Frontal cortex (tissue), 4 donors: ENCODE data around the gene NOS2. TPM values are rescaled to one million over a fixed set of nuclear protein-coding genes. Genes with fewer than 3 reads are reported as not detected.
"Not testable (repeated sequence)": the region's sequence is repeated elsewhere in the genome, so short reads cannot be mapped to it uniquely, and the experiment has no call there.

Source experiments
- DNase-seq, 2 donors: peaks; one replicate each; pipeline ENCODE4 v3.0.0; 2012; ENCODE audit warnings: low spot score in 2 of 2
- FAIRE-seq: peaks from 2 replicates; lab custom pipeline; 2012; peaks lifted over from hg19 to GRCh38; lab: Jason Lieb, UNC
- total RNA-seq: library from RNA; depleted of rRNA; stranded (reverse); fragments of >200 nt; gene quantifications from one replicate; pipeline ENCODE4 v1.2.3, GENCODE V29; 2014
- donor health status: control.
- donor health status: control.
- donor health status: control.

The NOS2 gene
- total RNA-seq, 1 donor from 2014 or later, result 1.2 TPM

DNA sequence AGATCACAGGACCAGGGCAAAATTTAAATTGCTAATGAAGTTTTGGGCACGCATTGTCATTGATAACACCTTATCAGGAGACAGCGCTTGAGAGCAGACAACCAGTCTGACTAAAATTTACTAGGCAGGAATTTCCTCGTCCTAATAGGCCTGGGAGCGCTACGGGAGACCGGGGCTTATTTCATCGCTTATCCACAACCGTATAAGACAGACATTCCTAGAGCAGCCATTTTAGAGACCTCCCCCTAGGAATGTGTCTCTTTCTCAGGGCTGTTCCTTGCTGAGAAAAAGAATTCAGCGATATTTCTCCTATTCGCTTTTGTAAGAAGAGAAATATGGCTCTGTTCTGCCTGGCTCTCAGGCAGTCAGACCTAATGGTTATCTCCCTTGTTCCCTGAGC is 21.8 kb upstream of the NOS2 start:
- not testable (repeated sequence) for FAIRE-seq, DNase-seq

DNA sequence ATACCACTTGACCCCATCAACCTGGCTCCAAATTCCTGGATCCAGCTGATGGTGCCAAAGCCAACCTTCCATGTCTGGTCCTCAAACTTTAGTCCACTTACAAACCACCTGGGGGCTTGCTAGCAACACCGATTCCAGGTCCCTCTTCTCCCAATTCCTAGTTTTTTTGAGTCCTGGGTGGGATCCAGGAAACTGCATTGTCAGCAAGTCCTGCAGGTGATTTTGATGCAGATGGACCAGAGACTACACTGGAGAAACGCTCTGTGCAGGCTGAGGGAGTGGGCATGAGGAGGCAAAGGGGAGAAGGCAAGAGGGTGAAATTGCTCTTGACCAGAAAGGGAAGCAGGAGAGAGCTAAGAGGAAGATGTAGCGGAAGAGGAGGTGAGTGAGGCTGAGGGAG is 21.0 kb upstream of the NOS2 start:
- no peak for FAIRE-seq
- no peak for DNase-seq

DNA sequence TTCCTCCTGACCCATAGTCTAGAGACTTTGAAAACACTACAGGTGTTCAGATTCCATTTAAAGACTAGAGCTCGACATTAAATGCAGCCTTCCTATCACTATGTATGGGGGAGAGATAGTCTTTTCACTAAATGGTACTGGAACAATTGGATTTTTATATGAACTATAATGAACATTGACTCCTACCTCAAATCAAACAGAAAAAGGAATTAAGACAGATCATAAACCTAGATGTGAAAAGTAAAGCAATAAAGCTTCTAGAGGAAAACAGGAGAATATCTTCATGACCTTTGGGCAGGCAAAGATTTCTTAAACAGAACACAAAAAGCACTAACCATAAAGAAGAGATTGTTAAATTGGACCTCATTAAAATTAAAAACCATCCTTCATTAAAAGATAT is 18.8 kb upstream of the NOS2 start:
- FAIRE-seq, result no peak
- no peak for DNase-seq

DNA sequence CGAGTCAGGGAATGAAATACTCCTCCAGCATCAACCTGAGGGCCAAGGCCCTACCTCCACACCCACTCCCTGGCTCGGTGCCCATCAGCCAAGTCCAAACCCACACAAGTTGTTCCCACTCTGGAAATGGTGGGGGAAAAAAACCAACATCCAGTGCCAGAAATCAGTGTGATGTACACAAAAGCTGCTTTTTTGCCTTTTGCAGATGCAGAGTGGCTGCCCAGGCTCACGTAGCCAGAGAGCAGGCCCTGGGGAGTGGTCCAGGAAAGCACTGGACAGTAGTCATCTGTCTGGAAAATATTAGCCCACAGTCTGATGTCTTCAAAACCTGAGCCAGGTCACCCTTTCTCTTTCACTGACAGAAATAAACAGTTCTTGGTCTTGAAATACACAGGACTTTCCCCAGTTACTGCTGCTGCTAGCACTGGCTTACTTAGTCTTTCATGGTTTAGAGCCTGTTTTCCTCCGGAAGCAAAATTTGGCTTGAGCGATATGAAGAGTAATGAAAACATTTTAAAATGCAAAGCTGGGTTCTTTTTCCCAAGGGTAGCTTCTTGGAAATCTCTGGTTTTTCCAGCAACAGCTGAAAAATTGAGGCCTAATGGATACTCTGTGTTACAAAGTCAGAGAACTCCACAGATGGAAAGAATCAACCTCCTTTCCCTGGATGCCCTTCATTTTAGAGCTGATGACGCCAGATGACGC is 18.2 kb upstream of the NOS2 start:
- FAIRE-seq (no peak), DNase-seq (no peak)

DNA sequence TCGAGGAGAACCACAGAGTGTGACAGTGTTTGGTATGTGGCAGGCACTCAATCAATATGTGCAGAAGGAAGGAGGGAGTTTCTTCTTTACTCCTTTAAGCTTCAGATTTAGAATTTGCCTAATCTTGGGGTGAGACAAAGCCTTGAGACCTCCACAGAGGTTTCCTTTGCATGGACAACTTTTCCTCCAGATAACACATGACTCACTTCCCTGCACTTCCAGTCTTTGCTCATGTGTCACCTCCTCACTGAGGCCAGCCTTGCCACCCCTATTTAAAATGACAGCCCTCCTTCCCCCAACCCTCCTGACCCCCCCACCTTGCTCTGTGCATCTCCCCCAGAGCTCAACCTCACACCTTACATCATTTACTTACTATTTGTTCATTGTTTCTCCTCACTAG is 17.4 kb upstream of the NOS2 start:
- no peak for FAIRE-seq
- no peak for DNase-seq

DNA sequence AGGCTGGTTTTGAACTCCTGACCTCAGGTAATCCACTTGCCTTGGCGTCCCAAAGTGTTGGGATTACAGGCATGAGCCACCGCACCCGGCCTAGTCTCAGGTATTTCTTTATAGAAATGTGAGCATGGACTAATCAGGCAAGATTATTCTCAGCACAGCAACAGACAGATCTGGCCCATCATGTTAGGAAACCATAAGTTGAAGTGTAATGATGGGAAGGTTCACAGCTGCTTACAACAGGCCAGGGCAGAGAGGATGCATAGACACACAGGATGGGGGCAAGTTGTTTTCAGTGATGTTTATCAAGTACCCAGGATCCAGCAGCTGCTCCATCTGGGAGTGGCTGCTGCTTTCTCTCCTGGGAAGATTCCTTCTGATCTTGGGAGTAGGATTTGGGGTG is 16.6 kb upstream of the NOS2 start:
- FAIRE-seq, result no peak

DNA sequence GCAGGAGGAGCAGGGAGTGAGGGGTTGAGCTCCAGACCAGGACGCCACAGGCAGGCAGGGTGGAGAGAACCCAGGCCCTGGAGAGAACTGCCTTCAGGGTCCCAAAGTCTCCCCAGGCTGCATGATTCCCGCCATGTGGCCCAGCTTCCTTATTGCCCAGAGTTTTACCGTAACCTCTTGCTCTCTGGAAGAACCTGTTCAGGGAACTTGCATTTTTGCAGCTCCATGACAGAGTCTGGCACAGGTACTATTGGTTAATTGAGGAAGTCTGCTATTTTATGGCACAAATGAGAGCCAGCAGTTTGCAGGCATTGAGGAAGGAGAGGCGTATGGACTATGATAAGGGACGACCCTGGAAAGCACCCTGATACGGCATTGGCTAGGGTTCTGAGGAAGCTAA is 11.6 kb upstream of the NOS2 start:
- no peak for FAIRE-seq
- DNase-seq, result no peak

More for the DNA sequence above, 16.6 kb upstream of the NOS2 start:
- DNase-seq, result no peak

DNA sequence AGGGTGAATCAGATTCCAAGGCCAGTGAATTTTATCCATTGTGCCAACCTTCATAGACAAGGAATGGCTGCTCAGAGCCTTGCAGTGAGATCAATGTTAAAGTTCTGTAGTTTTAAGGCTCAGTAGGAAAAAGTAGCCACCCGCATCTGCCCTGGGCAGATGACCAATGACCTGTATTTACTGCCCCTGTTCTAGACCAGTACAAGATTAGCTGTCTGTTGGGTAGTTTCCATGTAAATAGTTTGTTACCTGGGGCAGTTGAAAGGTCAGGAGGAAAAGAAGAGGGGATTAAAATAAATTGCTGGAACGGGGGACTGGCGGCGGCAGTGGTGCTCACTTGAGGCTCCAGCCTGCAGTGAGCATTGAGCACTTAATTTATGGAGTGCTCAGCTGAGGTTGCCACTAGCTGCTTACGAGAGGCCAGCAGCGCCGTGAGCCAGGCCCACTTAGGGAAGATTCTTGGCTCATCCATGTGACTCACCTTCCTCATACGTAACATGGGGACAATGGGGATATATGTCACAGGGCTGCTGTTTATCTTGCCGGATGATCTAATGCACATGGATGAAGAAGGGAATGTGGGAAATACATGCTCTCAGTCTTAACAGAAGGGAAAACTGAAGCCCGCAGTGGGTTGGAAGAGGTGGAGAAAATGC is 10.7 kb upstream of the NOS2 start:
- FAIRE-seq, result no peak
- DNase-seq, result no peak

DNA sequence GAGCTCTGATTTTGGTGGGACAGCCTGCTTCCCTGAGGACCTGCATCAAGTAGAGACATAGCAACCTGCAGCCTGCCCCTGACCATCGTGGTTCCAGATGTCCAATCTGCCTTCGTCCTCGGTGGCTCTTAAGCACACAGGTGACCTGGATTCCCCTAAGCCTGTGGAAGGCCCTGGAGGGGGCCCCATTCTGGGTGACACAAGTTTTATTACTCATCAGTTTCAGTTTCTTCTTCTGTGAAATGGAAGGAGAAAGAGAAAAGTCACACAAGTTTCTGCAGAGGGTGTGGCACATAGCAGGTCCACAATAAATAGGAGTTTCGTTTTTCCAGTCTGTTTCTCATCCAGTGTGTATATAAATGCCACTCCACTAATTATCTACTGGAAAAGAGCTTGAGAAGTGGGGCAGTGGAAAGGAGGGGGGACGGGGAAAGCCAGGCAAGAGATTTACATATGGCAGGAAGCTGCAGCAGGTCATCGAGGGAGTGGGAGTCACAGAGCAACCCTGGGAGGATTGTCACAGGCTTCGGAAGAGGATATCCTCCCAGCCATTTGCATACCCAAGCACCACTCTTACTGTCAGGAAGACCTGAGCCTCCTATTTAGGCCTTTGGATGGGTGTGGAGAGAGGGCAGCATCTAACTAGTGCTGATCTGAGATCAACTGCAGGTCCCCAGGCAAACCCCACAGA is 10.0 kb upstream of the NOS2 start:
- DNase-seq, result no peak
- FAIRE-seq, result no peak

DNA sequence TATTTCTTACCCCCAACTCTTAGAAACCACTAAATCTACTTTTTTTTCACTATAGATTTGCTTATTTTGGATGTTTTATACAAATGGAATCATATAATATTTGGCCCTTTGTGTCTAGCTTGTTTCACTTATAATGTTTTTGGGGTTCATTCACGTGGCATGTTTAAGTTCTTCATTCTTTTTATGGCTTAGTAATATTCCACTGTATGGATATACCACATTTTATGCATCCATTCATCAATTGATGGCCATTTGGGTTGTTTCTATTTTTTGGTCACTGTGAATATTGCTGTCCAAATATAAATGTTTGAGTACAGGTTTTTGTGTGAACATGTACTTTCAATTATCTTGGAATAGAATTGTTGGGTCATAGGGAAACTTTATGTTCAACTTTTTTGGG is 9.2 kb upstream of the NOS2 start:
- FAIRE-seq (no peak), DNase-seq (no peak)

DNA sequence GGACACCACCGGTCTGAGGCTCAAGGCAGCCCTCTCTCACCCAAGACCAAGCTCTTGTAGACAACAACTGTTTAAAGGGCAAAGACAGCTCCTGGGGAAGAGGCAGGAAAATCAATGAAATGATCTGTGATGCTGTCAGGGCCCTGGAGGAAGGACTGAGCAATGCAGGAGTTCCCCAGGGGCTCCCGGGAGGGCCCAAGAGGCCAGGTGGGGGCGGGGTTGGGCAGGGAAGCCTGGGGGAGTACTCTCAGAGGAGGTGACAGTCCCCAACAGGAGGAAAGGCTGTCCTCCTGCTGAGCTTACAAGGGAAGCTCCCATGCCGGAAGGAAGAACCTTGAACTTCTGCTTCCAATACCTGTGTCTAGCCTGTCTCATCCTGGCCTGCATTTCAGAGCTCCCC is 8.3 kb upstream of the NOS2 start:
- FAIRE-seq (no peak), DNase-seq (no peak)

DNA sequence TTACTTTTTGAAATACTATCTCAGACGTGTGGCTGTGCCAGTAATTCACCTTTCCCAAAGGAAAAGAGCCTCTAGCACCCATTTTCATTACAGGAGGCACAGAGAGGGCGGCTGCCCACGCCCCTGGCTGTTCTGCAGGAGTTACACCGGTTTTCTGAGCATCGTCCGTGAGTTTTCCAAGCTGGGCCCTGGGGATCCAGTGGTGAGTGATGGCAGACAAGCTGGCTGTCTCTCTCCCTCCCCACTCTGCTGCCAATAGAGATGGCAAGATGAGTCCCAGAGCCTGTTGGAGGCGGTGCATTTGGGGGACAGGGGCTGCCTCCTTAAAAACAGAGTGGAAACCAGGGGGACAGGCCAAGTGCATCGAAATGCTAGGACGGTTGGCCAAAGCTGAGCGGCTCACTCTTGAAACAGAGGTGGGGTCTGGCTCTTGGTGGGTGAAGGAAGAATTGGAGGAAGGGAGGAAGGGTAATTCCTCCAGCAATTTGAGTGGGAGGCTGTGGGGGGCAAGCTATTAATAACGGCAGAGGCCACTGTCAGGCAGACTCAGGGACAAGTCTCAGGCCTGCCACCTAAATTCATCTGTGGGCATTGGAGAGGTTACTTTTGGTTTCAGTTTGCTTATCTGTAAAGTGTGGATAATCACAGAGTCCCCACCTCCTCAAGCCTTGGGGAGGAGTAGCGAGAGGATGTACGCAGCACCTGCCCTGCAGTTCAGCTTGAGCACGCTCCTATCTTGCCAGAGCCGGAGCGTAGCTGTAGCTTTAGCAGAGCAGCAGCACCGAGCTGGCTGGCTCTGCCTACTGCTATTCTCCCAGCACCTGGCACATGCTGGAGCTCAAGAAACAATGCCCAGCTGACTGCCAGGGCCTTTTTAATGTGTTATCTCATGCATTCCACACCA is 7.5 kb upstream of the NOS2 start:
- FAIRE-seq (no peak), DNase-seq (no peak)

DNA sequence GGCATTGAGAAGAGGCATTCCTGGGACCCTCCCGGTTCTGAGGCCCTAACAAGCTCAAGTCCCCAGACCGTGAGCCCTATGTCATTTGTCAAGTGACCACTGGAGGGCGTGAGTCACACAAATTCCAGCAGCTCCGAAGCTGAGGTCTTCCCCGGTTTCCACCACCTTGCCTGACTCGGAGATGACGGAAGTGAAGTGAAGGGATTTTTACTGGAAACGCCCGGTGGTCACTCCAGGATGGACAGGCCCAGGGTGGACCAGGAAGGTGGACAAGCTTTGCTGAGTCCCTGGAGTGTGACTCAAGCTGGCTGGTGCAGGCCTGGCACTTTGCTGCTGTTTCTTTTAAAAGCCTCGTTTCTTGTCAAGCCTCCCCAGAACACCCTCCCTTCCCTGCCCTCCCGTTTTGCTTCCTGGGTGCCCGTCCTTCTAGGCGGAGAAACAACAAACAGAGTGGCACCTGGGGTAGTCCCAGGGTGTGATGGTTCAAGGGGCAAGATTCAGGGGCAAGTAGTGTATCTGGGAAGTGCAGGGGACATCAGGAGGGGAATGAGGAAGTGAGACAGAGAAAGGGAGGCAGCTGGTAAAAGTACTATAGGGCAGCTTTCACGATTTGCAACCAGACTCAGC is 5.3 kb upstream of the NOS2 start:
- FAIRE-seq, result no peak
- DNase-seq, result peak; percentile 62 to 78

DNA sequence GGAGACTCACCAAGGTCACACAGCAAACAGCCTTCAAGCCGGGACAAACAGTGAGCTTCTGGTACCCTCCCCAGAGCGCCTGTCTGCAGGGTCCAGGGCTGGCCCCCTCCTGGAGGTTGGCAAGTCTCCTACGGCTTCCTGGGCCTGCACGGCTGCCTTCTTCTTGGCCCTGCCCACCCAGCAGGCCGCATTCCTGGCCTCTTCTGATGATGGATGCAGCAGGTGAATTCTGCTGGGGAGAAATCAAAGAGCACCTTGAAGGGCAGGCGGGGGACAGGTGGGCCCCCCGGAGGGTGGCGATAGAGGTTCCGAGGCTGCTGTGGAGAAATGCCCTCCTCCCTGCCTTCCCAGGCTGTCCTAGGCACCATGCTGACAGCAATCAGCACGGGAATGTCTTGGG is 3.8 kb upstream of the NOS2 start:
- DNase-seq (no peak), FAIRE-seq (no peak)

DNA sequence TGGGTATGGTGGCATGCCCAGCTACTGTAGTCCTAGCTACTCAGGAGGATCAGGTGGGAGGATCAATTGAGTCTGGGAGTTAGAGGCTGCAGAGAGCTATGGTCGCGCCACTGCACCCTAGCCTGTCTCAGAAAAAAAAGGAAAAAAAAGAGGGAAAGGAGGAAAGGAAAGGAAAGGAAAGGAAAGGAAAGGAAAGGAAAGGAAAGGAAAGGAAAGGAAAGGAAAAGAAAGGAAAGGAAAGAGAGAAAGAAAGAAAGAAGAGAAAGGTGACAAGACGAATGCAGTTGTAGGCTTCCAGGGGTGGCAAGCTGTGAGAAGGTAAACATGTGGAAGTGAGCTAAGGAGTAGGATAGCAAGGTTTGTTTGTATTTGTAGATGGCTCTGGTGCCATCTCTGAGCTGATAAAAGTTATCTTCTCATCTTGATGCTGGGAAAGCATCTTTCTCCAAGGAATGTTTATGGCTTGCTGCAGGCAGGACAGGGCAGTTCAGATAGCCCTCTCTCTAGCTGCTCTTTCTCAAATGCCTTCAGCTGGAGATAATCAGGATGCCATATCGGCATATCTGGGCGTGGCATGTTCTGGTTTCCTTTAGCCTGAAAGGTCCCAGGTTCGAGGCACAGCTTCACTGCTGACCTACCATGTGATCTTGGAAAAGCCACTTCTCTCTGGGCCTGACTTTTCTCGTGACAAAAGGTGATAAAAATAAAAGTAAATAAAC is 2.8 kb upstream of the NOS2 start:
- DNase-seq (no peak), FAIRE-seq (no peak)

DNA sequence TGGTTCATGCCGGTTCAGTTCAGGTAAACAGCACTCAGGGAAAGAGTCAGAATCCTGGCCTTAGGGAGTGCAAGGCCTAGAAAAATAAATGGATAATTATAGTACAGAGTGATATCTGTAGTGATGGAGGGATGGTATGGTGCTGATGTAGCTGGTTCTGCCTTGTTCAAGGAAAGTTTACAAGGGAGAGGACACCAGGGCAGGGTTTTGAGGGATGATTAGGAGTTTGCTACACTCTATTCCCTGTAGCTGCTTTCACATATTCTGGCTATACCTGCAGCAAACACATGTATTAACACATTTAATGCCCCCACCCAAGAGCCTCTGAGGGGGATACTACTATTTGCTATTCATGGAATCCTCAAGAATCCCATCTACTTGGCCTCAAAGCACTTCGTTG is 1.7 kb upstream of the NOS2 start:
- DNase-seq (no peak), FAIRE-seq (no peak)

DNA sequence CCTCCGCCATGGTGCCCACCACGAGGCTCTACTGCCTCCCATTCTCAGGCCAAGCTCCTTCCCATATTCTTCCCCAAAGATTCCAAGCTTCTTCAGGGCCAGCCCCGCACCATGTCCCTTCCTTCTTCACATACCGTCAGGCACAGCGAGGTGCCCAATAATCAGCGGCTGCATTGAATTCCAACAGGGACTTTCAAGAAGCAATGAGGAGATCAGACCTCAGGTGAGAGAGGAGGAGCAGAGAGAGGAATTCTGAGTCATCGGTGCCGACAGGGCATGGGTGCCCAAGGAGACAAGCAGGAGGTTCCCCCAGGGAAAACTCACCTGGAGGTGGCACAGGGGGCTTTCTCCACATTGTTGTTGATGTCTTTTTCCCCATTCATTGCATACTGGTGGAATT is 2.0 kb downstream of the NOS2 start:
- DNase-seq (no peak), FAIRE-seq (no peak)

DNA sequence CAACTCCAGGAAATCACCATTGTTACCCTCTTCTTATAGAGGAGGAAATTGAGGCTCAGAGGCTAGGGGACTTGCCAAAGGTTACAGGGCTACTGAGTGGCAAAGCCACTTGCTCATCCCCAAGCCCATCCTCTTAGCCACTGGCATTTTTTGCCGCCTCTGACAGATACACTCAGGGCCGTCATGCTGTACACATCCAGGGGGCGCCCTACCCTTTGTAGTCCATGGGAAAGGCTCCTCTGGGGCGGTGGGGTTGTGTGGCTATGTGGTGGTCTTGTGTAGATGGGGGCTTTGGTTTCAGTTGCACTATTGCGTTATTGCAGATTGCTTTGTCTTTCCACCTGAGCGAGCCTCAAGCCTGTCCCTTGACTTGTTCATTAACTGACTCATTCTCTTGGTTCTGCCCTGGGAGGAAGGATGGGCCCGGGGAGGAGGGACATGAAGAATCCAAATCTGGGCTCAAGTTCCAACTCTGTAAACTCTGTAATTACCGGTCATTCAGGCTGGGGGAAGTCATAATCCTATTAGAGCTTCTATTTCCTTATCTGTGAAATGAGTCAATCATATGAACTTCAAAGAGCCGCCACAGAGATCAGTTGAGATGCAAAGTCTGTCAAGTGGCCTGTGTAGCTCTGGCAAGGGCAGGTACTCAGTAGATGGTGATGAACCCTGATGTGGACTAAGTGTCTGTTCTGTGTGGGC is 2.8 kb downstream of the NOS2 start:
- no peak for FAIRE-seq
- no peak for DNase-seq
